A673 (cell line): ENCODE data around the gene JMJD1C. TPM values are rescaled to one million over a fixed set of nuclear protein-coding genes. Genes with fewer than 3 reads are reported as not detected.

Source experiments
- BruUV-seq: library from RNA; stranded (reverse); fragments of 400-500 nt; replicated peaks from 2 replicates; lab custom pipeline; 2021; lab: Mats Ljungman, UMichigan
- CTCF ChIA-PET: fragments of 300-600 bp; sonication (Branson Sonifier 250); formaldehyde crosslinking; loops from one replicate; lab custom pipeline; 2022; ENCODE audit warnings: antibody characterized with exemption; lab: Charles Lee
- POLR2A ChIA-PET: fragments of 300-600 bp; sonication (Branson Sonifier 250); formaldehyde crosslinking; loops from one replicate; lab custom pipeline; 2022; ENCODE audit warnings: antibody characterized with exemption; ENCODE audit not compliant: low non-redundant PET; lab: Charles Lee
- DNase-seq: peaks from one replicate; pipeline ENCODE4 v3.0.0-alpha.2; 2015; ENCODE audit warnings: low spot score
- H3K27ac ChIP-seq: fragments of 200-600 bp; sonication (generic); 2 replicates; pipeline ENCODE4 v1.5.1; 2016; ENCODE audit warnings: mixed run types, low read depth, mild to moderate bottlenecking, mixed read lengths, antibody characterized with exemption, low read length; ENCODE audit not compliant: poor library complexity, severe bottlenecking
- H3K27me3 ChIP-seq: fragments of 200-600 bp; sonication (generic); replicated peaks from 2 replicates; pipeline ENCODE4 v1.6.1; 2017; ENCODE audit warnings: mixed run types, low read depth, mild to moderate bottlenecking, mixed read lengths, antibody characterized with exemption, low read length; ENCODE audit not compliant: insufficient read depth, poor library complexity
- H3K36me3 ChIP-seq: fragments of 200-600 bp; sonication (generic); 2 replicates; pipeline ENCODE4 v1.6.1; 2016; ENCODE audit warnings: mixed run types, mild to moderate bottlenecking, mixed read lengths, antibody characterized with exemption, low read length; ENCODE audit not compliant: insufficient read depth, poor library complexity, severe bottlenecking
- H3K4me1 ChIP-seq: fragments of 200-600 bp; sonication (generic); 2 replicates; pipeline ENCODE4 v1.6.1; 2017; ENCODE audit warnings: mixed run types, mild to moderate bottlenecking, mixed read lengths, antibody characterized with exemption, low read length; ENCODE audit not compliant: insufficient read depth, poor library complexity, severe bottlenecking
- H3K4me3 ChIP-seq: fragments of 200-600 bp; sonication (generic); 2 replicates; pipeline ENCODE4 v1.5.1; 2016; ENCODE audit warnings: low read depth, mixed run types, mild to moderate bottlenecking, mixed read lengths, low read length; ENCODE audit not compliant: poor library complexity, severe bottlenecking
- H3K9me3 ChIP-seq: fragments of 200-600 bp; sonication (generic); 2 replicates; pipeline ENCODE4 v1.6.1; 2016; ENCODE audit warnings: mixed run types, low read depth, mild to moderate bottlenecking, mixed read lengths, antibody characterized with exemption, low read length; ENCODE audit not compliant: poor library complexity, severe bottlenecking
- CTCF ChIP-seq: fragments of 300-800, 200-600 bp; sonication (generic); conservative IDR thresholded peaks from 2 replicates; pipeline ENCODE4 v1.5.1; 2017; ENCODE audit warnings: low read depth, mild to moderate bottlenecking, antibody characterized with exemption, low read length, moderate library complexity, mixed read lengths
- EZH2 ChIP-seq: fragments of 200-600 bp; sonication (generic); IDR thresholded peaks from 2 replicates; pipeline ENCODE4 v1.6.1; 2017; ENCODE audit warnings: borderline replicate concordance, low read depth, mild to moderate bottlenecking, mixed read lengths, antibody characterized with exemption, low read length; ENCODE audit not compliant: poor library complexity, severe bottlenecking
- intact Hi-C: fragments of 100-400 bp; cut with micrococcal nuclease; formaldehyde crosslinking; loops from one replicate; pipeline ENCODE4 v1.10.0; 2022; ENCODE audit not compliant: unreplicated experiment
- total RNA-seq: library from RNA; stranded (reverse); gene quantifications from 2 replicates; pipeline ENCODE4 v1.2.3, GENCODE V29; 2021

The JMJD1C gene
- total RNA-seq, 1 experiment from 2014 or later = 71.4 TPM

GRCh38 chr10:63324495-63324854 is 141.3 kb downstream of the JMJD1C start:
- Histone ChIP-seq H3K36me3 (no peaks in the 10 kb centered on the region), H3K27me3 (no peaks in the 10 kb centered on the region), H3K4me1 (no peaks in the 10 kb centered on the region), H3K27ac (no peak overlapping the region), H3K4me3 (no peak overlapping the region), H3K9me3 (no peaks in the 10 kb centered on the region)
- CTCF ChIA-PET = no interaction called here
- intact Hi-C loops = no loop called here
- no peak for DNase-seq
- BruUV-seq = no TSS peak
- POLR2A ChIA-PET = no interaction called here
- TF ChIP-seq CTCF (no peak), EZH2 (no peak)

GRCh38 chr10:63323701-63324494 is 141.9 kb downstream of the JMJD1C start:
- DNase-seq = no peak
- Histone ChIP-seq H3K27me3 (no peaks in the 10 kb centered on the region), H3K27ac (no peak overlapping the region), H3K4me3 (no peak overlapping the region), H3K36me3 (no peaks in the 10 kb centered on the region), H3K4me1 (no peaks in the 10 kb centered on the region), H3K9me3 (no peaks in the 10 kb centered on the region)
- POLR2A ChIA-PET = no interaction called here
- TF ChIP-seq EZH2 = no peak
- no peak for TF ChIP-seq CTCF
- intact Hi-C loops = no loop called here
- BruUV-seq = no TSS peak
- CTCF ChIA-PET = no interaction called here

GRCh38 chr10:63320683-63321082 is 145.1 kb downstream of the JMJD1C start:
- CTCF ChIA-PET = no interaction called here
- BruUV-seq = no TSS peak
- TF ChIP-seq EZH2 = no peak
- no peak for TF ChIP-seq CTCF
- POLR2A ChIA-PET = interaction anchor here (0.6 kb wide), 1 partner anchor 10 kb away, joined by 3 read pairs; no protein-coding TSS in a partner anchor
- Histone ChIP-seq H3K27me3 (no peaks in the 10 kb centered on the region), H3K36me3 (no peaks in the 10 kb centered on the region), H3K4me3 (no peak overlapping the region), H3K9me3 (no peaks in the 10 kb centered on the region), H3K27ac (no peak overlapping the region), H3K4me1 (no peaks in the 10 kb centered on the region)
- intact Hi-C loops = no loop called here
- no peak for DNase-seq
